ENCODE data around the gene DYSF. TPM values are rescaled to one million over a fixed set of nuclear protein-coding genes. Genes with fewer than 3 reads are reported as not detected.

The DYSF gene
- total and polyA plus RNA-seq, 2 donors from 2014 or later, result 11.3 to 19.8 TPM

DNA sequence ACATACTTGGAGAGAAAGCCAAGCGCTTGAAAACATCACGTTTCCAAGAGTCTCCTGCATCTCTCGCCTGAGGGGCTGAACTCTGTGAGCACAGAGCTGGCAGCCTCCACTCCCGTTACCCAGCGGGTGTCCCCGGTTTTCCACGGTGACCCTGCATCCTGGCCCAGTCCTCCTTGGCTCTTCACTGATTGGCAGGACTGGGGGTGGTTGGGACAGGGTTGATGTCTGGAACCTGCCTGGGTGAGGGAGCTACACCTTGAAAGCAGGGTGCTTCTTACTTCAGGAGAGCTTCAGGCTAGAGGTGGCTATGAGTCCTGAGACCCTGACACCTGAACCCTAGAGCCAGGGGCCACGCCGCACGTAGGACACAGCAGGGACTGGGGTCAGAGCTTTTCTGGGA lies 234.1 kb downstream of the DYSF start:
- H3K4me3 ChIP-seq (ENCODE audit: low read length in 3 of 3), result no peak overlapping the region
- intact Hi-C loops (cut with DNase I), result no loop called here
- no peak overlapping the region for H3K9ac ChIP-seq (ENCODE audit: low read length in 3 of 3)
- FAIRE-seq (no peak), DNase-seq (peak in 1 of 5 donors; percentile 63)
- H3K4me1 ChIP-seq (ENCODE audit: control insufficient read depth in 2 of 3, insufficient read depth in 2 of 3, low read depth in 1 of 3, low read length in 3 of 3), result no peaks in the 10 kb centered on the region
- no peaks in the 10 kb centered on the region for H3K27me3 ChIP-seq (ENCODE audit: control insufficient read depth, insufficient read depth, low read length)
- no peaks in the 10 kb centered on the region for H3K36me3 ChIP-seq (ENCODE audit: control insufficient read depth in 2 of 3, insufficient read depth in 3 of 3, low read length in 3 of 3)
- no peak overlapping the region for H3K27ac ChIP-seq (ENCODE audit: low read depth in 2 of 2, low read length in 2 of 2)
- TF ChIP-seq, protein P1, sequence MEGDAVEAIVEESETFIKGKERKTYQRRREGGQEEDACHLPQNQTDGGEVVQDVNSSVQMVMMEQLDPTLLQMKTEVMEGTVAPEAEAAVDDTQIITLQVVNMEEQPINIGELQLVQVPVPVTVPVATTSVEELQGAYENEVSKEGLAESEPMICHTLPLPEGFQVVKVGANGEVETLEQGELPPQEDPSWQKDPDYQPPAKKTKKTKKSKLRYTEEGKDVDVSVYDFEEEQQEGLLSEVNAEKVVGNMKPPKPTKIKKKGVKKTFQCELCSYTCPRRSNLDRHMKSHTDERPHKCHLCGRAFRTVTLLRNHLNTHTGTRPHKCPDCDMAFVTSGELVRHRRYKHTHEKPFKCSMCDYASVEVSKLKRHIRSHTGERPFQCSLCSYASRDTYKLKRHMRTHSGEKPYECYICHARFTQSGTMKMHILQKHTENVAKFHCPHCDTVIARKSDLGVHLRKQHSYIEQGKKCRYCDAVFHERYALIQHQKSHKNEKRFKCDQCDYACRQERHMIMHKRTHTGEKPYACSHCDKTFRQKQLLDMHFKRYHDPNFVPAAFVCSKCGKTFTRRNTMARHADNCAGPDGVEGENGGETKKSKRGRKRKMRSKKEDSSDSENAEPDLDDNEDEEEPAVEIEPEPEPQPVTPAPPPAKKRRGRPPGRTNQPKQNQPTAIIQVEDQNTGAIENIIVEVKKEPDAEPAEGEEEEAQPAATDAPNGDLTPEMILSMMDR (IDR thresholded peaks at IDR 0.05; ENCODE audit: borderline replicate concordance, extremely low read depth, insufficient read depth), result no peak
- no peaks in the 10 kb centered on the region for H3K9me3 ChIP-seq (ENCODE audit: control insufficient read depth in 2 of 3, insufficient read depth in 1 of 3, low read length in 3 of 3)

DNA sequence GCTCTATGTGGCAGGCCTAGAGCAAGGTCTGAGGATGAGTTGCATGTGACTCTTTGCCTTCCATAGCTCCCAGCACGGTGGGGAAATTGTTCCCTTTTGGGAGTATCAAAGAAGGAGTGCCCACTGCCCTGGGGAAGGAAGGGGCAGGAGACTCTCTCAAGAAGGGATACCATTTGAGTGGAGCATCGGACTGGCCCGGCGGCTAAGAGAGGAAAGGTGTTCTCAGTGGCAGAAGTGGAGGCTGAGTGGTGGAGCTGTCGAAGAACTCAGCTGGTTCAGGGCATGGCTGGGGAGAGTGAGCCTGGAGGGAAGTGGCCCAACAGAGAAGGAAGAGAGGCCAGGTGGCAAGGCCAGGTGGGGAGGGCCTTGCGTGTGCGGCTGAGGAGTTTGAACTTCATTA lies 235.2 kb downstream of the DYSF start:
- FAIRE-seq (no peak), DNase-seq (peak in 1 of 5 donors; percentile 30)
- Histone ChIP-seq H3K9me3 (ENCODE audit: control insufficient read depth in 2 of 3, insufficient read depth in 1 of 3, low read length in 3 of 3) (no peaks in the 10 kb centered on the region), H3K9ac (ENCODE audit: low read length in 3 of 3) (no peak overlapping the region), H3K27ac (ENCODE audit: low read depth in 2 of 2, low read length in 2 of 2) (no peak overlapping the region), H3K36me3 (ENCODE audit: control insufficient read depth in 2 of 3, insufficient read depth in 3 of 3, low read length in 3 of 3) (no peaks in the 10 kb centered on the region), H3K4me3 (ENCODE audit: low read length in 3 of 3) (no peak overlapping the region), H3K4me1 (ENCODE audit: control insufficient read depth in 2 of 3, insufficient read depth in 2 of 3, low read depth in 1 of 3, low read length in 3 of 3) (no peaks in the 10 kb centered on the region), H3K27me3 (ENCODE audit: control insufficient read depth, insufficient read depth, low read length) (no peaks in the 10 kb centered on the region)
- intact Hi-C loops (cut with DNase I), result no loop called here
- TF ChIP-seq, protein P1 (IDR thresholded peaks at IDR 0.05; ENCODE audit: borderline replicate concordance, extremely low read depth, insufficient read depth), result no peak

DNA sequence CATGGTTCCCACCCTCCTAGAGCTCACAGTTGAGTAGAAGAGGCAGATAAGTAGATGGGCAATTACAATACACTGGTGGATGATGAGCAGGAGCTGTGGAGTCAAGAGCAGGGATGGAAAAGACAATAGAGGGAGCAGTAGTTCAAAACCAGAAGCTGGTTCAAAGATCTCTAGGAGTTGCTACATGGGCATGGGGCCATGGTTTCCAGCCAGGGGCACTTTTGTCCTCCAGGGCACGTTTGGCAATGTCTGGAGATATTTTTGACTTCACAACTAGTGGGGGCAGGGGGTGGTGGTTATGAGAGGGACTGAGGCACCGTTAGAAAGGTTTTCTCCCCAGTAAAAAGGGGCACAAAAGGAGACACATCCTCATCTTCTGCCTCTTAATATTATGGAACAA lies 236.0 kb downstream of the DYSF start:
- Histone ChIP-seq H3K9me3 (ENCODE audit: control insufficient read depth in 2 of 3, insufficient read depth in 1 of 3, low read length in 3 of 3) (no peaks in the 10 kb centered on the region), H3K4me3 (ENCODE audit: low read length in 3 of 3) (no peak overlapping the region), H3K27me3 (ENCODE audit: control insufficient read depth, insufficient read depth, low read length) (no peaks in the 10 kb centered on the region), H3K9ac (ENCODE audit: low read length in 3 of 3) (no peak overlapping the region), H3K4me1 (ENCODE audit: control insufficient read depth in 2 of 3, insufficient read depth in 2 of 3, low read depth in 1 of 3, low read length in 3 of 3) (no peaks in the 10 kb centered on the region), H3K36me3 (ENCODE audit: control insufficient read depth in 2 of 3, insufficient read depth in 3 of 3, low read length in 3 of 3) (no peaks in the 10 kb centered on the region), H3K27ac (ENCODE audit: low read depth in 2 of 2, low read length in 2 of 2) (no peak overlapping the region)
- no peak for FAIRE-seq
- intact Hi-C loops (cut with DNase I), result no loop called here
- TF ChIP-seq, protein P1 (IDR thresholded peaks at IDR 0.05; ENCODE audit: borderline replicate concordance, extremely low read depth, insufficient read depth), result no peak
- no peak for DNase-seq

Measured in kidney (tissue), 14 donors.